Fibroblast of peridontal ligament (primary cell): ENCODE measurements around the gene COX5A.

Experiments
- DNase-seq: peaks from one replicate; pipeline ENCODE4 v3.0.0-alpha.2; 2010; ENCODE audit errors: extremely low read depth

Gene COX5A

DNA sequence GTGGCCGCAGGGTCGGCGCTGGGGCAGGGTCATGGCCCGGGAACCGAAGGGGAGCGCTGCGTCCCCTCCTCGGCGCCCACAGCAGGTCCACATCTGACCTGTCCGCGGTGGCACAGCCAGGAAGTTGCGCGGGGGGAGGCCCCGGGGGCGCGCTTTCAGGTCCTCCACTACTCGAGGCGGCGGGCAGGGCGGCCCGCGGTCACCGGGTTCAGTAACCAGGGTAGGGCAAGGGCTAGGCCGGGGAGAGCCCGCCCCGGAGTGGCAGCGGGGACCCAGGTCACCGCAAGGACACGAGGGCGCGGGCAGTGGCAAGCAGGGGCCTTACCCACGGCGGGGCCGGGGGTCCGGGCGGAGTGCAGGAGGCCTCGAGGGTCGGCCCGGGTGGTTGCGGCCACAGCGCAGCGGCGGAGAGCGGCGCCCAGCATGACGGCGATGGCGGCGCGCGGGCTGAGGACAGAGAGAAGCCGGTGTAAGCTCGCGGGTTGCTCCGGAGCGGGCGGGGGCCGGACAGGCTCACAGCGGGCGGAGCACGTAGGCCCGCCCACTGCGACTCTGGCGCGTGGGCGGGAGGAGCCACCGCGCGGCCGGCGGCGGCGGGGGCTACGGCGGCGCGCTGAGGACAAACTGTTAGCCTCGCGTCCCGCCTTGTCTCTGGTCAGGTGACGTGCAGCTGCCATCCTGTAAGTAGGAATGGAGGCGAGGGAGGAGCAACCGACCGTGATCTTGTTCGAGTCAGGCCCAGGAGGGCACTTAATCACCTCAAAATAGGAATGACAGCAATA, at the start of gene COX5A:
Gene COX5A, minus strand, starts transcription at position 484 of the 782 bp plus-strand sequence. Its CDS starts 59 bp downstream, at position 425.
- DNase-seq: peak; percentile 94

- no peak for DNase-seq
Measured at GRCh38 chr15:74983725-74984231, 45.9 kb upstream of the COX5A start.

DNA sequence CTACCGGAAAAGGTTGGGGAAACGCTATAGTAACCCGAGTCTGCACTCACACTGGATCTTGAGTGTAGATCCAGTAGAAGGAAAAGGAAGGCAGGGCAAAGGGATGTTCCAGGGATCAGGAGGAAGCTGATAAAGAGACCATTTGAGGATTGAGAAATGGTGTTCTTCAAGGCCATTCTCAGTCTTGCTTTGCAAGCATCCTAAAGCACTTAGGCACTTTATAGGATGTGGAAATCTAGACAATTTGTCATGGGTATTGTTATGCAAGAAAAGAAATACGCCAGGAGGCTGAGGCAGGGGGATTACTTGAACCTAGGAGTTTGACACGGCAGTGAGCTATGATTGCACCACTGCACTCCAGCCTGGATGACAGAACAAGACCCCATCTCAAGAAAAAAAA, 44.3 kb upstream of the COX5A start:
- no peak for DNase-seq

DNA sequence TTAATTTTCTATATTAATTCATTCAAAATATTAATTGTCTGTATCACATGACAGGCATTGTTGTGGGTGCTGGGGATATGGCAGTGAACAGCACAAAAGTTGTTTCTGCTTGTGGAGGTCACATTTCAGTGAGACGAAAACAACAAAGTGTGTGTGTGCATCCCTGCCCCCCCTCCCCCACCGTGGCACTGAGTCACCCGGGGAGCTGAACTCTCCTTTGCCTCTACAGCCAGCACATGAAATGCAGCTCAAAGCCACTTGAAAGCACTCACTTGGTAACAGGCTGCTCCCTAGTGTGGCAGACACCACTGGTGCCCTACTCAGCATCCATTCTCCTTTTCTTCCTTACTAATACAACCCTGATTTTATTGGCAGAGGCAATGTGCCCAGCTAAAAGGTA, 40.6 kb upstream of the COX5A start:
- no peak for DNase-seq

DNA sequence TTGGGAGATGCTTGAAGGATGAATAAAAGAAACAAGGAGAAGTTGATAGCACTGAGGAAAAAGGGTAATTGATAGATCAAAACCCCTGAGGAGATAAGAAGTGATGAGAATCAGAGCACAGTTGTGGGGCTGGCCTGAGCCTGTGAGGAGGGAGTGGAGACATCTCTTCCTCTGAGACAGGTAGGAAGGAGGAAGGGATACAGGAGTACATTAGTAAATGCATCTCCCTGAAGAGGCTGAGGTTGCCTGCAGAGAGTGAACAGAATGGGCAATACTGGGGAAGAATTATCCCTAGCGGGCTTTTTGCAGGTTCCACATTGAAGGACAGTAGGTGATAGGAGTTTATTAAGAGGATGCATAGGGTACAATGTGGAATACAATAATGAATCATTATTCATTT, 40.2 kb upstream of the COX5A start:
- DNase-seq: no peak

DNA sequence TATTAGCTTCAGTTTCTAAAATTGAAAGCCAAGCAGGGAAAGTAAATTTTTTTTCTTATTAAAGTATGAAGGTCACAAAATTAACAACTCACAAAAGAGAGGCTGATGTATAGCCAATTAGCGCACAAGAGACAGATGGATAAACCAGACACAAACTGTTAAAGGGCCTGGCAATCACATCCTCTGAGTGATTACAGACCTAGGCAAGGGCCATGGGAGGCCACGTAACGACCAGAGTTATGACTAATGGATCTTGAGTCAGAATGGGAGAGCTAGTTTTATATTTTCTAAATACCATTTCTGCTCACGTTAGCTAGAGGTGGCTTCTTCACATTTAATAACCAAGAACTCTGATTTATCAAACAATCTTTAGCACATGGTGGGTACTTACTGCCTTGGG, 39.7 kb upstream of the COX5A start:
- no peak for DNase-seq

GRCh38 chr15:74976159-74976558, 38.3 kb upstream of the COX5A start:
- DNase-seq: no peak

GRCh38 chr15:74967670-74968069, 29.8 kb upstream of the COX5A start:
- DNase-seq: no peak

DNA sequence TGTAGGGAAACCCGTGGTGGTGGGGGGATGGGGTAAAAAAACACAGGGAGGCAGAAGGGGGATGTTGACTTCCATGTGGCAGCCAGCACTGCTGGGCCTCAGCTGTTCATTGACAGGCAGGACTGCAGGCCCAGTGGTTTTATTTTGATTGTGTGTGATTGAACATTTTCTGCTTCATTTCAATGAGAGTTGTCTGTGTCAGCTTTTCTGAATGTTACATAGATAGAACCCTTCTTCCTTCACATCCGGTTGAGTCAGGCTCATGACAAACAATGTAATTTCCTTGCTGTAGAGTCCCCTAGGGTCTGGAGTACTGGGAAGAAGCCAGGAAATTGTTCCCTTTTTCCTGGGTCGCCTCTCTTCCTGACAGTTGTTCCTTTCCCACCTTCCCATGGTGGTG, 26.9 kb upstream of the COX5A start:
- DNase-seq: no peak

- no peak for DNase-seq
Measured at GRCh38 chr15:74963213-74963612, 25.3 kb upstream of the COX5A start.

- no peak for DNase-seq
Measured at GRCh38 chr15:74962671-74963070, 24.8 kb upstream of the COX5A start.

DNA sequence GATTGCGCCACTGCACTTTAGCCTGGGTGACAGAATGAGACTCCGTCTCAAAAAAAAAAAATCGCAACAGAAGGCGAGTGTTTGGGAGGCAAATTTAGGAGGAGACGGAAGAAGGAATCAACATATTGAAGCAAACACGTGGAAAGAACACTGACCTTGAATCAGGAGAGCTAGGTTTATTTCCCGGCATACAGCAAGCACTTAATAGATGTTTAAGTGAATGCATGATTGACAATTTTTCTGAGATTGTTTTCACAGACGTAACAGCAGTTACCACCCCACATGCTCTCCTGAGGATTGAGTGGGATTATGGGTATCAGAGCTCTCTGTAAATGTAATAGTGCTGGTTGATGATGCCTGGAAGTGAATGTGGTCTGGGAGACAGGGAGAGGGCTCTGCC, 24.3 kb upstream of the COX5A start:
- no peak for DNase-seq

DNA sequence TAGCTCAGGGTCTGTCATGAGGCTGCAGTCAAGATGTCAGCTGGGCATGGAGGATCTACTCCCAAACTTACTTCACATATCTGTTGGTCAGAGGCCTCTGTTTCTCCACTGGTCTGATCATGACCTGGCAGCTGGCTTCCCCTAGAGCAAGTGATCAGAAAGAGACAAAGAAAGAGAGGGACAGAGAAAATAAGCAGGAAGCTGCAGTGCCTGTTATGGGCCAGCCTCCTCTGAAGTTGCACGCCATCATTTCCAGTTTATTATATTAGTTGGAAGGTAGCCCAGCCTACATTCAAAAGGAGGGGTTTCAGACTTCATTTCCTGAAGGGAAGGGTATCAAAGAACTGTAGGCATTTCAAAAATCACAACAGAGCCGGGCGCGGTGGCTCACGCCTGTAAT, 23.7 kb upstream of the COX5A start:
- DNase-seq: no peak

DNA sequence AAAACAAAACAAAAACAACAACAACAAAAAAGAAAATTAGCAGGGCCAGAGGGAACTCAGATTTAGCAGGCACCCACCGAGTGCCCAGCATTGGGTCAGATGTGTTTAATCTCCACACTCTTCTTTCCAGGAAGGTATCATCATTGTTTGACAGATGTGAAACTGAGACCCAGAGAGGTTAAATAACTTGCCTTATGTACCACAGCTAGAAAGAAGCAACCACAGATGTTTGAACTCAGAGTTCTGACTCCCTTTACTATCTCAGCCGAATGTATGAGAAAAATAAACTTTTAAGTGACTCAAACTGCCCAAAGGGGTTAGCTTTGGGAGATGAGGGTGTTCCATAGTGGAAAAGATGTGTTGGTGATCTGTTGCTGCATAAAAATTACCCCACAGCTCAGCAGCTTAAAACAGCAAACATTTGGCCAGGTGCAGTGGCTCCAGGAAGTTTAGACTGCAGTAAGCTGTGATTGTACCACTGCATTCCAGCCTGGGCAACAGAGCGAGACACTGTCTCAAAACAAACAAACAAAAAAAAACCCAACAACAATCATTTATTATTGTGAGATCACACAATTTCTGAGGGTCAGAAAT, 23.2 kb upstream of the COX5A start:
- no peak for DNase-seq

- DNase-seq: no peak
Measured at GRCh38 chr15:74960286-74960685, 22.4 kb upstream of the COX5A start.

GRCh38 chr15:74959586-74959939, 21.7 kb upstream of the COX5A start:
- DNase-seq: no peak

GRCh38 chr15:74958908-74959585, 21.2 kb upstream of the COX5A start:
- DNase-seq: no peak

- no peak for DNase-seq
Measured at GRCh38 chr15:74958320-74958907, 20.5 kb upstream of the COX5A start.

- DNase-seq: no peak
Measured at GRCh38 chr15:74957476-74958035, 19.7 kb upstream of the COX5A start.

- peak; percentile 41 for DNase-seq
Measured at GRCh38 chr15:74956648-74957475, 19.0 kb upstream of the COX5A start, which contains the start of gene RPP25. Gene RPP25 (minus strand): TSS chr15:74956772. CDS start chr15:74956583, 189 bp downstream.
